GM19193 (cell line): ENCODE measurements around the gene CTNNBL1.

Experiments
- POLR2A ChIP-seq: IDR thresholded peaks from 4 replicates; pipeline ENCODE4 v1.6.1; 2011; ENCODE audit not compliant: insufficient read depth, insufficient read length; ENCODE audit errors: extremely low read depth

CTNNBL1 gene

GRCh38 chr20:37833221-37833896, 139.5 kb downstream of the CTNNBL1 start:
- no peak for TF ChIP-seq POLR2A

GRCh38 chr20:37836926-37837325, 143.1 kb downstream of the CTNNBL1 start:
- TF ChIP-seq POLR2A: no peak

GRCh38 chr20:37837924-37838323, 144.1 kb downstream of the CTNNBL1 start:
- no peak for TF ChIP-seq POLR2A

GRCh38 chr20:37838769-37839431, 145.1 kb downstream of the CTNNBL1 start:
- no peak for TF ChIP-seq POLR2A

- TF ChIP-seq POLR2A: no peak
Measured at GRCh38 chr20:37839432-37839827, 145.6 kb downstream of the CTNNBL1 start.

- TF ChIP-seq POLR2A: no peak
Measured at GRCh38 chr20:37839955-37840354, 146.1 kb downstream of the CTNNBL1 start.

- no peak for TF ChIP-seq POLR2A
Measured at GRCh38 chr20:37841389-37841788, 147.6 kb downstream of the CTNNBL1 start.

GRCh38 chr20:37841971-37842370, 148.1 kb downstream of the CTNNBL1 start:
- TF ChIP-seq POLR2A: no peak

- TF ChIP-seq POLR2A: no peak
Measured at GRCh38 chr20:37845241-37845681, 151.4 kb downstream of the CTNNBL1 start.

- TF ChIP-seq POLR2A: no peak
Measured at GRCh38 chr20:37845878-37846277, 152.0 kb downstream of the CTNNBL1 start.

- no peak for TF ChIP-seq POLR2A
Measured at GRCh38 chr20:37846573-37846972, 152.7 kb downstream of the CTNNBL1 start.

- TF ChIP-seq POLR2A: no peak
Measured at GRCh38 chr20:37848706-37849105, 154.9 kb downstream of the CTNNBL1 start.

GRCh38 chr20:37849156-37849555, 155.3 kb downstream of the CTNNBL1 start:
- TF ChIP-seq POLR2A: no peak

GRCh38 chr20:37849566-37849965, 155.7 kb downstream of the CTNNBL1 start:
- TF ChIP-seq POLR2A: no peak

GRCh38 chr20:37850036-37850592, 156.3 kb downstream of the CTNNBL1 start:
- TF ChIP-seq POLR2A: no peak

GRCh38 chr20:37850724-37851355, 157.0 kb downstream of the CTNNBL1 start:
- TF ChIP-seq POLR2A: no peak

GRCh38 chr20:37852666-37853065, 158.8 kb downstream of the CTNNBL1 start:
- no peak for TF ChIP-seq POLR2A
